NCI-H345 treated with DMSO at 0.1 percent for 48 hours (cell line): ENCODE results near the gene FAT1.
A peak's percentile ranks its signal among the peaks of the same experiment; 100 is the strongest.

Source experiments
- DNase-seq: peaks from one replicate; lab custom pipeline; 2025; ENCODE audit not compliant: unreplicated experiment; lab: John Stamatoyannopoulos, UW

FAT1 gene

DNA sequence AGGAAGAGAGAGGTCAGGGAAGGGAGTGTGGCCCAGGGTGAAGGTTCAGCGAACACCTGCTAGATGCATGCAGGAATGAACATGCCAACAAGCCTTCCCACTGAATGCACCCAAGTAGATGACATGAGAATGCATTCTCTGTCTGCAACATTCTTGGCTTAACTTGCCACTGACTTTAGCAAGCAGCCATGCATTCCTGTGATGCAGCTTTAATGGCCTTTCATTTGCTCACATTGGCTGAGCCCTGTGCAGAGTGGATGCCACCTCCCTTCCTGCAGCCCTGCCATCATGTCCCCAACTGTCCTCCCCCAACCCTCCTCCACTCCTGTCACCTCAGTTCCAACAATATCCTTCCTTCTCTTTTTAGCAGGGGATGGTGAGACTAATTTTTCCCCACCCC lies 143.0 kb downstream of the FAT1 start:
- DNase-seq = no peak

- no peak for DNase-seq
These were observed 153.3 kb downstream of the FAT1 start for GRCh38 chr4:186570193-186570996.

- no peak for DNase-seq
These were observed 154.0 kb downstream of the FAT1 start for GRCh38 chr4:186569533-186570192.

GRCh38 chr4:186566068-186566467 lies 157.6 kb downstream of the FAT1 start:
- DNase-seq = no peak

GRCh38 chr4:186563761-186564160 lies 159.9 kb downstream of the FAT1 start:
- no peak for DNase-seq

DNA sequence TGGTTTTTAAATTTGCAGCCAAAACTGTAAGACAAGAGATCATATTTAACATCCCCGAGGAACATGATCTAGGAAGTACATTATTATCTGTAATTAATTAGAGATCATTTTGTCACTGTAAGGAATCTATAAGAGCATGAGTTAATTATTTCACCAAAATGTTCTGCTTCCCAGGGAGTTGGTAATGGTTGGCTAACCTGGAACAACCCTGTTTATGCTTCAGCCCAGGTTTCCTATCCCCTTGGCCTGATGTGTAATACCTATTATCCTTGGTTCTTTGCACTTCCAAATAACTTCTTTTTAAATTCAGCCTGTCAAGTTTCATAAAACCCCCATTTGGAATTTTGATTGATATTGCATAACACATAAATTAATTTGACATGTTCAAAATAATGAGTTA lies 161.9 kb downstream of the FAT1 start:
- no peak for DNase-seq

GRCh38 chr4:186560647-186561046 lies 163.0 kb downstream of the FAT1 start:
- DNase-seq = no peak

- no peak for DNase-seq
These were observed 166.2 kb downstream of the FAT1 start for GRCh38 chr4:186557486-186557885.

GRCh38 chr4:186557061-186557460 lies 166.6 kb downstream of the FAT1 start:
- DNase-seq = no peak

GRCh38 chr4:186554914-186555827 lies 168.5 kb downstream of the FAT1 start, which contains the start of gene MTNR1A:
TSS of gene MTNR1A (minus strand) at chr4:186555567. CDS start at chr4:186555365, 202 bp downstream.
- no peak for DNase-seq

DNA sequence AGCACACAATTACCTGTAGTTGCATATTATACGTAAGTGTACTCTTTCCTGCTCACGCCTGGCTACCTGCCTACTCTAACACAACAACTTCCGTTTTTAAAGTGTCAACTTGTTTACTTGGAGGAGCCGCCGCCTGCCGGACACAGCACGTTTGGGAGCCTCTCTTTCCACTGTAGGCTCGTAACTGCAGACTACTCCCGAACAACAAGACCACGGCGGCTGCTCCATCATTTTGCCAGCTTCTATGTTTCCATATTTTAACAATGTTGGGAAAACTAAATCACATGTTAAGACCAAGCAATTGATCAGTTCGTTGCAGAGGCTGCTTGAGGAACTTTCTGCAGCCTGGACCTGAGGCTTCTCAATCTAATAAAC lies 169.1 kb downstream of the FAT1 start:
- peak; percentile 31 for DNase-seq

GRCh38 chr4:186553717-186554116 lies 169.9 kb downstream of the FAT1 start:
- no peak for DNase-seq

GRCh38 chr4:186551849-186552248 lies 171.8 kb downstream of the FAT1 start:
- DNase-seq = no peak

- no peak for DNase-seq
These were observed 178.2 kb downstream of the FAT1 start for GRCh38 chr4:186545436-186545835.

DNA sequence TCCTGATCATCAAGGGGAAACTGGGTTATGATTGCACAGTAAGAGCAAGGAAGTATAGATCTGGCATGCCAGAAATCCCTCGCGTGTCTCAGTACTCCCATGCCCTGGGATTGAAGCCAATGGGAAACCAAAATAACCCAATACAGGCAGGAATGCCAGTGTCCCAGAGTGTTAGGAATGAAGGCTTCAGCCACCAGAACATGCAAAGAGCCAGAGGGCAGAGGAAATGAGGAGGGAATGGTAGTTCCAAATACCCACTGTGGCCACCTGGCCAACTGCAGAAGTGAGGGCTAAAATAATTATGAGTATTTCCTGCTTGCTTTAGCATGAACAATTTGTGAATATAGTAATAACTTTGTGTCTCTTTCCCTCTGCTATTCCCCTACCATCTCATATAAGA lies 180.4 kb downstream of the FAT1 start:
- DNase-seq = no peak

- DNase-seq = no peak
These were observed 181.9 kb downstream of the FAT1 start for GRCh38 chr4:186541801-186542200.

- no peak for DNase-seq
These were observed 185.7 kb downstream of the FAT1 start for GRCh38 chr4:186537843-186538521.
